Endothelial cell of umbilical vein (primary cell): ENCODE data around the gene SH2D3C. TPM values are rescaled to one million over a fixed set of nuclear protein-coding genes. Genes with fewer than 3 reads are reported as not detected.

Experiments
- BruUV-seq: library from RNA; stranded (reverse); fragments of 400-500 nt; replicated peaks from 2 replicates; lab custom pipeline; 2021; lab: Mats Ljungman, UMichigan
- CTCF ChIA-PET: fragments of 300-600, 350-600 bp; sonication (Branson Sonifier 250); formaldehyde crosslinking; loops from one replicate; lab custom pipeline; 2021; ENCODE audit warnings: antibody characterized with exemption, inconsistent platforms; lab: Charles Lee
- POLR2A ChIA-PET: fragments of 300-600, 350-600 bp; sonication (Branson Sonifier 250); formaldehyde crosslinking; loops from one replicate; lab custom pipeline; 2021; ENCODE audit warnings: antibody characterized with exemption, inconsistent platforms; lab: Charles Lee
- DNase-seq: peaks from one replicate; pipeline ENCODE4 v3.0.0-alpha.2; 2011; ENCODE audit warnings: low read depth, low spot score
- FAIRE-seq: peaks from 2 replicates; lab custom pipeline; 2011; peaks lifted over from hg19 to GRCh38; lab: Jason Lieb, UNC
- H2AFZ ChIP-seq: 2 replicates; pipeline ENCODE4 v1.6.0; 2012; ENCODE audit warnings: low read depth, low read length, control low read depth, inconsistent platforms
- H3K27ac ChIP-seq: 2 replicates; pipeline ENCODE4 v1.5.1; 2011; ENCODE audit warnings: low read depth, mild to moderate bottlenecking, control low read depth, low read length, moderate library complexity; ENCODE audit not compliant: insufficient read depth
- H3K27me3 ChIP-seq, 2 experiments: 2 replicates each; pipeline versions ENCODE4 v1.6.0 to v1.6.1; 2011; ENCODE audit warnings: low read length in 2 of 2, mixed read lengths in 1 of 2; ENCODE audit not compliant: control insufficient read depth in 2 of 2, insufficient read depth in 2 of 2
- H3K36me3 ChIP-seq, 2 experiments: 2 replicates in 1 of 2; 3 replicates in 1 of 2; pipeline ENCODE4 v1.5.1; 2011; ENCODE audit warnings: low read length in 2 of 2, mild to moderate bottlenecking in 1 of 2, moderate library complexity in 1 of 2; ENCODE audit not compliant: control insufficient read depth in 2 of 2, insufficient read depth in 2 of 2; ENCODE audit errors: extremely low read depth in 1 of 2
- H3K4me1 ChIP-seq: 3 replicates; pipeline ENCODE4 v1.5.1; 2011; ENCODE audit warnings: mild to moderate bottlenecking, low read length; ENCODE audit not compliant: control insufficient read depth, insufficient read depth; ENCODE audit errors: extremely low read depth
- H3K4me2 ChIP-seq: 2 replicates; pipeline ENCODE4 v1.6.1; 2011; ENCODE audit warnings: low read length, control low read depth, mixed read lengths; ENCODE audit not compliant: insufficient read depth
- H3K4me3 ChIP-seq, 3 experiments: fragments of 200-600 bp in 1 of 3; sonication (generic), shearing (Covaris generic) in 1 of 3; replicated peaks in 1 of 3; 2 replicates each; pipeline ENCODE4 v1.5.1; 2011 to 2016; ENCODE audit warnings: control low read depth in 3 of 3, low read length in 3 of 3, mild to moderate bottlenecking in 2 of 3, inconsistent platforms in 1 of 3, low read depth in 1 of 3, moderate library complexity in 1 of 3; ENCODE audit not compliant: insufficient read depth in 1 of 3
- H3K79me2 ChIP-seq: 2 replicates; pipeline ENCODE4 v1.6.0; 2012; ENCODE audit warnings: low read length, inconsistent platforms; ENCODE audit not compliant: control insufficient read depth, insufficient read depth
- H3K9ac ChIP-seq: replicated peaks from 2 replicates; pipeline ENCODE3; 2011; ENCODE audit warnings: low read length, control low read depth; ENCODE audit not compliant: insufficient read depth; ENCODE audit errors: extremely low read depth
- H3K9me1 ChIP-seq: replicated peaks from 3 replicates; pipeline ENCODE4 v1.6.0; 2011; ENCODE audit warnings: mild to moderate bottlenecking, low read length; ENCODE audit not compliant: control insufficient read depth, insufficient read depth; ENCODE audit errors: extremely low read depth
- H3K9me3 ChIP-seq: replicated peaks from 2 replicates; pipeline ENCODE4 v1.5.1; 2012; ENCODE audit warnings: low read length, inconsistent platforms; ENCODE audit not compliant: control insufficient read depth, insufficient read depth
- H4K20me1 ChIP-seq: replicated peaks from 2 replicates; pipeline ENCODE3; 2011; ENCODE audit warnings: mild to moderate bottlenecking, low read length; ENCODE audit not compliant: control insufficient read depth, insufficient read depth; ENCODE audit errors: extremely low read depth
- EZH2 ChIP-seq: IDR thresholded peaks from 2 replicates; pipeline ENCODE4 v1.6.1; 2012; ENCODE audit warnings: borderline replicate concordance, low read depth, mild to moderate bottlenecking, moderate library complexity, low read length, inconsistent platforms; ENCODE audit not compliant: severe bottlenecking
- FOS ChIP-seq: IDR thresholded peaks from 2 replicates; pipeline ENCODE4 v1.6.1; 2011; ENCODE audit warnings: mild to moderate bottlenecking, low read length, moderate library complexity, borderline replicate concordance; ENCODE audit not compliant: insufficient read depth
- GATA2 ChIP-seq: IDR thresholded peaks from 2 replicates; pipeline ENCODE4 v1.7.0; 2011; ENCODE audit warnings: low read depth, mild to moderate bottlenecking, moderate library complexity, mixed read lengths, low read length; ENCODE audit not compliant: insufficient read length, insufficient read depth
- JUN ChIP-seq: IDR thresholded peaks from 2 replicates; pipeline ENCODE4 v1.6.1; 2011; ENCODE audit warnings: borderline replicate concordance, low read depth; ENCODE audit not compliant: insufficient read length, insufficient read depth
- MAX ChIP-seq: IDR thresholded peaks from 2 replicates; pipeline ENCODE4 v1.6.1; 2011; ENCODE audit not compliant: insufficient read depth, insufficient read length
- MYC ChIP-seq: IDR thresholded peaks from one replicate; pipeline ENCODE4 v1.6.1; 2011; ENCODE audit warnings: mild to moderate bottlenecking, low read depth, low read length
- POLR2A ChIP-seq: IDR thresholded peaks from 2 replicates; pipeline ENCODE4 v1.6.1; 2012; ENCODE audit warnings: low read depth, mild to moderate bottlenecking, control low read depth, low read length
- POLR2AphosphoS5 ChIP-seq: IDR thresholded peaks from 2 replicates; pipeline ENCODE4 v1.6.1; 2012; ENCODE audit warnings: low read depth, mild to moderate bottlenecking, control low read depth, low read length, moderate library complexity; ENCODE audit not compliant: insufficient read depth
- dilution Hi-C: fragments of 300-500 bp; cut with MboI; formaldehyde crosslinking; loops from one replicate; pipeline ENCODE4 v1.15.0; 2019; ENCODE audit warnings: low sequenced_read_pairs; ENCODE audit not compliant: extremely low pct_ligation_motif_present
- intact Hi-C: fragments of 100-400 bp; cut with micrococcal nuclease; formaldehyde crosslinking; loops from one replicate; pipeline ENCODE4 v1.10.0; 2022
- polyA plus RNA-seq, 4 experiments: library from polyadenylated mRNA; depleted of rRNA in 3 of 4; stranded (reverse) in 3 of 4; unstranded in 1 of 4; fragments of >200 nt; gene quantifications; 2 replicates each; pipeline versions ENCODE4 v1.2.1 to v1.2.3, GENCODE V29; 2011 to 2012; ENCODE audit warnings: missing spikeins in 1 of 4
- total RNA-seq: library from RNA; stranded (reverse); gene quantifications from 2 replicates; pipeline ENCODE4 v1.2.3, GENCODE V29; 2021
- TF ChIP-seq, protein P1 (sequence below), 2 donors: IDR thresholded peaks; 1 replicate in 1 of 2; 2 replicates in 1 of 2; pipeline ENCODE4 v1.5.1; 2011; ENCODE audit warnings: low read length in 2 of 2, mild to moderate bottlenecking in 2 of 2, moderate library complexity in 2 of 2, control low read depth in 1 of 2, inconsistent platforms in 1 of 2, low read depth in 1 of 2; ENCODE audit not compliant: insufficient read depth in 1 of 2; ENCODE audit errors: extremely low read depth in 1 of 2

The SH2D3C gene
- total and polyA plus RNA-seq, 2 donors (not counting 3 experiments of a cell fraction or from before 2014, with no cell fraction given) = 95.0 to 173 TPM

- POLR2A ChIA-PET = interaction anchor here (0.6 to 2.8 kb wide), 13 partner anchors 10 to 98 kb away, joined by 3 to 24 read pairs (median 4); partner anchors contain the start of gene CDK9
- Histone ChIP-seq H3K27me3 (no peaks in the 10 kb centered on the region), H3K4me2 (peak overlapping the region; percentile 47), H3K4me3 (no peak overlapping the region), H4K20me1 (no peaks in the 10 kb centered on the region), H3K27ac (no peak overlapping the region), H2AFZ (peak overlapping the region; percentile 68), H3K79me2 (peaks cover 39% of the 10 kb centered on the region), H3K9ac (no peak overlapping the region), H3K36me3 (peaks cover 4 to 5% of the 10 kb centered on the region in 2 experiments), H3K4me1 (peaks cover 35% of the 10 kb centered on the region), H3K9me1 (no peaks in the 10 kb centered on the region), H3K9me3 (no peaks in the 10 kb centered on the region)
- dilution Hi-C loops (no loop called here), intact Hi-C loops (loop anchor here (1.0 to 2.0 kb wide), 4 partner anchors 17 to 67 kb away; partner anchors contain the start of genes FPGS and TOR2A)
- CTCF ChIA-PET = interaction anchor here (0.5 to 11.3 kb wide), 10 partner anchors 9 to 193 kb away, joined by 3 to 167 read pairs (median 6); partner anchors contain the start of genes CDK9, SH2D3C and TOR2A
- no TSS peak for BruUV-seq
- no peak for FAIRE-seq
- TF ChIP-seq, protein P1, sequence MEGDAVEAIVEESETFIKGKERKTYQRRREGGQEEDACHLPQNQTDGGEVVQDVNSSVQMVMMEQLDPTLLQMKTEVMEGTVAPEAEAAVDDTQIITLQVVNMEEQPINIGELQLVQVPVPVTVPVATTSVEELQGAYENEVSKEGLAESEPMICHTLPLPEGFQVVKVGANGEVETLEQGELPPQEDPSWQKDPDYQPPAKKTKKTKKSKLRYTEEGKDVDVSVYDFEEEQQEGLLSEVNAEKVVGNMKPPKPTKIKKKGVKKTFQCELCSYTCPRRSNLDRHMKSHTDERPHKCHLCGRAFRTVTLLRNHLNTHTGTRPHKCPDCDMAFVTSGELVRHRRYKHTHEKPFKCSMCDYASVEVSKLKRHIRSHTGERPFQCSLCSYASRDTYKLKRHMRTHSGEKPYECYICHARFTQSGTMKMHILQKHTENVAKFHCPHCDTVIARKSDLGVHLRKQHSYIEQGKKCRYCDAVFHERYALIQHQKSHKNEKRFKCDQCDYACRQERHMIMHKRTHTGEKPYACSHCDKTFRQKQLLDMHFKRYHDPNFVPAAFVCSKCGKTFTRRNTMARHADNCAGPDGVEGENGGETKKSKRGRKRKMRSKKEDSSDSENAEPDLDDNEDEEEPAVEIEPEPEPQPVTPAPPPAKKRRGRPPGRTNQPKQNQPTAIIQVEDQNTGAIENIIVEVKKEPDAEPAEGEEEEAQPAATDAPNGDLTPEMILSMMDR (IDR thresholded peaks at IDR 0.05; ENCODE audit: extremely low read depth in 1 of 2, insufficient read depth in 1 of 2, low read depth in 1 of 2, low read length in 2 of 2) = no peak
- TF ChIP-seq POLR2AphosphoS5 = no peak
- TF ChIP-seq MYC = no peak
- TF ChIP-seq FOS = no peak
- no peak for TF ChIP-seq EZH2
- TF ChIP-seq JUN = no peak
- no peak for TF ChIP-seq MAX
- TF ChIP-seq GATA2 = no peak
- no peak for TF ChIP-seq POLR2A
- no peak for DNase-seq
Observed at GRCh38 chr9:127771570-127772189, 6.8 kb downstream of the SH2D3C start.
